ENCODE measurements around the gene CFD.

Gene CFD

GRCh38 chr19:903266-903797 lies 43.9 kb downstream of the CFD start (continued):
- TF ChIP-seq REST (tag by site-specific recombination; IDR thresholded peaks at IDR 0.05) (no peak), SP7 (tag by site-specific recombination; IDR thresholded peaks at IDR 0.05) (0 out of 2 replicates have a peak, but pooled peaks have one; percentile 15), ZNF837 (tag by site-specific recombination; IDR thresholded peaks at IDR 0.05) (no peak), PRDM2 (tag by site-specific recombination; IDR thresholded peaks at IDR 0.05; ENCODE audit: borderline replicate concordance) (no peak), ZNF302 (tag by site-specific recombination; IDR thresholded peaks at IDR 0.05; ENCODE audit: low read depth) (no peak), ZNF335 (tag by site-specific recombination; conservative IDR thresholded peaks at IDR 0.05) (no peak), ZFP3 (tag by site-specific recombination; IDR thresholded peaks at IDR 0.05; ENCODE audit: low read depth) (no peak), GLI2 (tag by site-specific recombination; IDR thresholded peaks at IDR 0.05; ENCODE audit: borderline replicate concordance, low read depth) (no peak), ZNF23 (tag by site-specific recombination; IDR thresholded peaks at IDR 0.05; ENCODE audit: borderline replicate concordance) (no peak), ZNF341 (tag by site-specific recombination; IDR thresholded peaks at IDR 0.05; ENCODE audit: low read depth) (peak; percentile 59), PRDM10 (tag by site-specific recombination; IDR thresholded peaks at IDR 0.05) (peak; percentile 82), ZNF623 (tag by site-specific recombination; IDR thresholded peaks at IDR 0.05) (no peak), ZBTB6 (tag by site-specific recombination; IDR thresholded peaks at IDR 0.05) (no peak), EGR2 (tag by site-specific recombination; IDR thresholded peaks at IDR 0.05; ENCODE audit: low read depth) (peak; percentile 74), ZNF26 (tag by site-specific recombination; IDR thresholded peaks at IDR 0.05) (no peak), ZNF155 (tag by site-specific recombination; IDR thresholded peaks at IDR 0.05) (no peak), SP2 (tag by site-specific recombination; IDR thresholded peaks at IDR 0.05) (peak; percentile 34; the same call in 1 of the 2 replicates), BCL6B (tag by site-specific recombination; IDR thresholded peaks at IDR 0.05) (no peak), SETDB1 (IDR thresholded peaks at IDR 0.05; ENCODE audit: insufficient read length, low read length) (no peak), ZNF416 (tag by site-specific recombination; IDR thresholded peaks at IDR 0.05) (no peak), ZNF707 (tag by site-specific recombination; IDR thresholded peaks at IDR 0.05) (no peak), ZXDB (tag by site-specific recombination; IDR thresholded peaks at IDR 0.05) (no peak), RBAK (tag by site-specific recombination; IDR thresholded peaks at IDR 0.05) (no peak)
